ENCODE data around the gene TOX4. TPM values are rescaled to one million over a fixed set of nuclear protein-coding genes. Genes with fewer than 3 reads are reported as not detected.

Gene TOX4
- total RNA-seq, 1 donor from 2014 or later = 67.4 TPM

DNA sequence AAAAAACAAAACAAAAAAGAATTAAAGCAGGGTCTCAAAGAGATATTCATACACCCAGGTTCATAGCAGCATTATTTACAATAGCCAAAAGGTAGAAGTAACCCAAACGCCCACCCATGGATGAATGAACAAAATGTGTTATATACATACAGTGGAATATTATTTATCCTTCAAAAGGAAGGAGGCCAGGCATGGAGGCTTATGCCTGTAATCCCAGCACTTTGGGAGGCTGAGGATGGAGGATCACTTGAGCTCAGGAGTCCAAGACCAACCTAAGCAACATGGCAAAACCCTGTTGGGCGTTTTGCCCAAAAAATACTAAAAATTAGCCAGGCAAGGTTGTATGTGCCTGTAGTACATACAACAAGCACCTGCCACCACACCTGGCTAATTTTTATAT, 29.6 kb downstream of the TOX4 start:
- TF ChIP-seq, protein P1, sequence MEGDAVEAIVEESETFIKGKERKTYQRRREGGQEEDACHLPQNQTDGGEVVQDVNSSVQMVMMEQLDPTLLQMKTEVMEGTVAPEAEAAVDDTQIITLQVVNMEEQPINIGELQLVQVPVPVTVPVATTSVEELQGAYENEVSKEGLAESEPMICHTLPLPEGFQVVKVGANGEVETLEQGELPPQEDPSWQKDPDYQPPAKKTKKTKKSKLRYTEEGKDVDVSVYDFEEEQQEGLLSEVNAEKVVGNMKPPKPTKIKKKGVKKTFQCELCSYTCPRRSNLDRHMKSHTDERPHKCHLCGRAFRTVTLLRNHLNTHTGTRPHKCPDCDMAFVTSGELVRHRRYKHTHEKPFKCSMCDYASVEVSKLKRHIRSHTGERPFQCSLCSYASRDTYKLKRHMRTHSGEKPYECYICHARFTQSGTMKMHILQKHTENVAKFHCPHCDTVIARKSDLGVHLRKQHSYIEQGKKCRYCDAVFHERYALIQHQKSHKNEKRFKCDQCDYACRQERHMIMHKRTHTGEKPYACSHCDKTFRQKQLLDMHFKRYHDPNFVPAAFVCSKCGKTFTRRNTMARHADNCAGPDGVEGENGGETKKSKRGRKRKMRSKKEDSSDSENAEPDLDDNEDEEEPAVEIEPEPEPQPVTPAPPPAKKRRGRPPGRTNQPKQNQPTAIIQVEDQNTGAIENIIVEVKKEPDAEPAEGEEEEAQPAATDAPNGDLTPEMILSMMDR (IDR thresholded peaks at IDR 0.05; ENCODE audit: insufficient read depth, low read length, poor library complexity, severe bottlenecking) = no peak

DNA sequence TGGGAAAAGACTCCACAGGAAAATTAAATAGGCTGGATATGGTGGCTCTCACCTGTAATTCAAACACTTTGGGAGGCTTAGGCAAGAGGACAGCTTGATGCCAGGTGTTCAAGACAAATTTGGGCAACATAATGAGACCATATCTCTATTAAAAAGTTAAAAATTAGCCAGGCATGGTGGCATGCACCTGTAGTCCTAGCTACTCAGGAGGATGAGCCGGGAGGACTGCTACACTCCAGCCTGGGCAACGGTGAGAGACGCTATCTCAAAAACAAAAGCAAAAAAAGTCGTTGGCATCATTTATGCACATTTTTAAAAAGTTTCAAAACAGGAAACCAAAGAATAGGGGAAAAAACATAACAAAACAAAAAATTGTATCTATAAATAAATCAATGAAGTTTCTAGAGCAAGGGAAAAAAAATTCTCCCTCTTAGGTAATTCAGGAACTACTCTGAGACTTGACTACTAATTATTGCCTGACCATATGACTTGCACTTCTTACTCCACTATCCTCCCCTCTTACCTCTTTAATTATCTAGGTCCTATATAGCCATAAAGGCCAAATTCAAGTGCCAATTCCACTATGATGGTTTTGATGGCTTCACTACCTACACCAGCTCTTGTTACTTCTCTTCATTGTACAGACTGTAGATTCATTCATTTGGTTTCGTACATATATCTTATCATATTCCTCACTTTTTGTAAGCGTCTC, 32.6 kb downstream of the TOX4 start:
- Histone ChIP-seq H3K36me3 (ENCODE audit: control insufficient read depth, insufficient read depth, low read length) (no peaks in the 10 kb centered on the region), H3K4me3 (ENCODE audit: low read depth, low read length) (peak overlapping the region; percentile 57), H3K27me3 (ENCODE audit: control insufficient read depth, insufficient read depth, low read length) (no peaks in the 10 kb centered on the region)
- DNase-seq (ENCODE audit: low read depth) = no peak
- TF ChIP-seq, protein P1 (IDR thresholded peaks at IDR 0.05; ENCODE audit: insufficient read depth, low read length, poor library complexity, severe bottlenecking) = no peak

More for the DNA sequence above, 29.6 kb downstream of the TOX4 start:
- H3K36me3 ChIP-seq (ENCODE audit: control insufficient read depth, insufficient read depth, low read length) = no peaks in the 10 kb centered on the region
- no peak for DNase-seq (ENCODE audit: low read depth)
- no peaks in the 10 kb centered on the region for H3K27me3 ChIP-seq (ENCODE audit: control insufficient read depth, insufficient read depth, low read length)
- H3K4me3 ChIP-seq (ENCODE audit: low read depth, low read length) = no peak overlapping the region

DNA sequence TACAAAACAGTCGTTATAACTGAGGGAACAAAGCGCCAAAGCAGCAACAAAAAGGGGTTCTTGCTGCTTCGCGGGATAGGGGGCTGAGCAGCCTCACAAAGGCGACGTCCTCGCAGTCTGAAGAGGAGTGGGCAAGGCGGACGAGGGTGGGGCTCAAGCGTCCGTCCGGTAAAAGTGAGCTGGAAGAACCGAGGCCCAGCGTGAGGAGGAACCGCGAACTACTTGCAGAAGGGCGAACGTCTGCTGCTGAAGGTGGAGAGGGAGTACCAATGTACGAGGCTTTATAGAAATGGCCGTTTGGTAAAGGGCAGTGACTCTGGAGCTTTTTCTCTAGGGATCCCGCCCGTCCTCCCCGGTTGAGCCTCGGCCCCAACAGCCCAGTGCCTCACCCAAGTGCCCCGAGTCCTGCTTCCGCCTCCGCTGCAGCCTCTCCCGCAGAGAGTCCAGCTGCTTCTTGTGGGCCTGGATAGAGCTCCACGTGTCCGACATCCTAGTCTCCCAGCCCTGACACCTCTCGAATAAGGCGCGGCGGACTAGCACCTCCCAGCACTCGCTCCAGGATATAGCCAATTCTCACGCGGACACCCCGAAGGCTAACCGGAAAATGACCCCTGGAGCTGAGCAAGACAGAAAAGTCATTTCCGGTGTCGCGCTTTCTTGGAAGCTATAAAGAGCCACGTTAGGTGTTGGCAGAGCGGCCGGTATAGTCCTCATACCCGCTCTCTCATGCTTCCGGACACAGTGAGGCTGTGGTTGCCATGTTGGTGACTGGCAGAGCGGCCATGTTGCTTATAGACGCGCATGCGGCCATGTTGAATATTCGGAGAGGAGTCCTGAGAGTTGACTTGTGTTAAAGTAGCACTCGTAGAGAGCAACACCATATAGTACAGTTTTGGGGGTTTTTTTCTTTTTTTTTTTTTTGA, 34.0 kb downstream of the TOX4 start, which contains the start of gene METTL3:
Gene METTL3 (minus strand): TSS at position 606 of the 923 bp plus-strand sequence. CDS start 117 bp downstream, at position 489.
- TF ChIP-seq, protein P1 (IDR thresholded peaks at IDR 0.05; ENCODE audit: insufficient read depth, low read length, poor library complexity, severe bottlenecking) = no peak
- Histone ChIP-seq H3K27me3 (ENCODE audit: control insufficient read depth, insufficient read depth, low read length) (no peaks in the 10 kb centered on the region), H3K4me3 (ENCODE audit: low read depth, low read length) (peak within 1 kb of the TSS; percentile 57), H3K36me3 (ENCODE audit: control insufficient read depth, insufficient read depth, low read length) (no peaks in the 10 kb centered on the region)
- peak; percentile 98 for DNase-seq (ENCODE audit: low read depth)

DNA sequence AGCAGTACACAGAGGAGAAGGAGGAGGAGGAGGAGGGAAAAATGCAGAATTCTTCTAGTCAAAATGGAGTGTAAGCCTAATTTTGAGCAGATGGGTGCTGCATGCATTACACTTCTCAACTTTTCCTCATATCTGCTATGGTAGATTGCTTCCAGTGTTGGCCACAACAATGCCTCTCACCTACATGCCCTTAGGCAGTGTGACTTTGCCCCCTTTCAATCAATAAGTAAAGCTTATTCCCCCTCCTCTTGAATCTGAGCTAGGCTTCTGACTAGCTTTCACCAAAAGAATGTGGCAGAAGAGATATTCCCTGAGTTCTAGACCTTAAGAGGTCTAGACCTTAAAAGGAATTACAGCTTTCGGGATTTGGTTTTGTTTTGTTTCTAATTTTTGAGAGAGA, 37.3 kb downstream of the TOX4 start:
- TF ChIP-seq, protein P1 (IDR thresholded peaks at IDR 0.05; ENCODE audit: insufficient read depth, low read length, poor library complexity, severe bottlenecking) = no peak
- H3K27me3 ChIP-seq (ENCODE audit: control insufficient read depth, insufficient read depth, low read length) = no peaks in the 10 kb centered on the region
- no peak for DNase-seq (ENCODE audit: low read depth)
- no peaks in the 10 kb centered on the region for H3K36me3 ChIP-seq (ENCODE audit: control insufficient read depth, insufficient read depth, low read length)
- H3K4me3 ChIP-seq (ENCODE audit: low read depth, low read length) = no peak overlapping the region

DNA sequence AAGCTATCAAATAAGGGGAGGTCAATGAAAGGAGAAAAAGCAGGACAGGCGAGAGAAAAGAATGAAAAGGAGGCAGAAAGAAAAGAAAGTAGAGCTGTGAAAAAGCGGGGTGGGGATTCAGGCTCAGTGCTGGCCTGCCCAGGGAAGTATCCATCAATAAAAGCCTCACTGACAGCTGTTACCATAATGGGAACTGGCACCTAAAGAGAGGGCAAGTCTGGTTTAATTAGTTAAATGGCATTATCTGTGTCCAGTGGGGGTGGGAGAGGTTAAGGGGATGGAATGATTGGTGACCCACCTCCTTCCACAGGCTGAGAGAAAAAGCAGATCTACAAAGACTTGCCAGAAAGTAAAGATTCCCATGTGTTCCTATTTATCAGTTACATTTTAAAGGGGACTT, 41.7 kb downstream of the TOX4 start:
- H3K27me3 ChIP-seq (ENCODE audit: control insufficient read depth, insufficient read depth, low read length) = no peaks in the 10 kb centered on the region
- H3K4me3 ChIP-seq (ENCODE audit: low read depth, low read length) = no peak overlapping the region
- TF ChIP-seq, protein P1 (IDR thresholded peaks at IDR 0.05; ENCODE audit: insufficient read depth, low read length, poor library complexity, severe bottlenecking) = no peak
- DNase-seq (ENCODE audit: low read depth) = no peak
- no peaks in the 10 kb centered on the region for H3K36me3 ChIP-seq (ENCODE audit: control insufficient read depth, insufficient read depth, low read length)
